Ishikawa (cell line): ENCODE measurements around the gene DDI1.

Experiments
- CEBPB ChIP-seq: IDR thresholded peaks from 2 replicates; pipeline ENCODE4 v1.6.1; 2012
- CREB1 ChIP-seq: IDR thresholded peaks from 2 replicates; pipeline ENCODE4 v1.6.1; 2012; ENCODE audit warnings: low read depth
- RAD21 ChIP-seq: IDR thresholded peaks from 2 replicates; pipeline ENCODE4 v1.6.1; 2012; ENCODE audit warnings: low read depth
- TAF1 ChIP-seq: IDR thresholded peaks from 2 replicates; pipeline ENCODE4 v1.6.1; 2012; ENCODE audit warnings: low read depth, mild to moderate bottlenecking
- TCF12 ChIP-seq: IDR thresholded peaks from 2 replicates; pipeline ENCODE4 v1.6.1; 2012; ENCODE audit warnings: low read depth
- YY1 ChIP-seq: IDR thresholded peaks from 2 replicates; pipeline ENCODE4 v1.6.1; 2012; ENCODE audit warnings: low read depth
- TF ChIP-seq, protein P1 (sequence below): IDR thresholded peaks from 2 replicates; pipeline ENCODE4 v1.6.1; 2012

DNA sequence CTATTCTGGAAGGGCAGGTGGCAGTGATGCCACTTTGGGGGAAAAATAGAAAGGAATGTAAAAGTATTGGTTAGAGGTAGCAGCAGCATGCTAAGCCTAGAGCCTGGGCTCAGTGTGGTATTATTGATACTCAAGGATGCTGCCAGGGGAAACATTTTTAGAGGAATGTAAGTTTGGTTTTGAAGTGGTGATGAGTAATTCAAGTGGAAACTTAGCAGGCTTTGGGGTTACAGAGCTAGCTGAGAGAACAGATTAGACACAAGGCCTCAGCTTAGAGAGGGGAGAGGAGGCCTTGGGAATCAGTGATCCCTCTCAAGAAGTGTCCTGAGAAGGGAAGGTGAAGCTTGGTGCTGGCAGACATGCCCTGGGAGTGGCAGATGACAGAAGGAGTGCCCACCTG lies 32.9 kb upstream of the DDI1 start:
- TF ChIP-seq TAF1 (no peak), CEBPB (no peak), TCF12 (no peak), YY1 (no peak), CREB1 (no peak), RAD21 (no peak)
- TF ChIP-seq, protein P1, sequence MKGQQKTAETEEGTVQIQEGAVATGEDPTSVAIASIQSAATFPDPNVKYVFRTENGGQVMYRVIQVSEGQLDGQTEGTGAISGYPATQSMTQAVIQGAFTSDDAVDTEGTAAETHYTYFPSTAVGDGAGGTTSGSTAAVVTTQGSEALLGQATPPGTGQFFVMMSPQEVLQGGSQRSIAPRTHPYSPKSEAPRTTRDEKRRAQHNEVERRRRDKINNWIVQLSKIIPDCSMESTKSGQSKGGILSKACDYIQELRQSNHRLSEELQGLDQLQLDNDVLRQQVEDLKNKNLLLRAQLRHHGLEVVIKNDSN: no peak
